ENCODE data around the gene BDNF.

DNA sequence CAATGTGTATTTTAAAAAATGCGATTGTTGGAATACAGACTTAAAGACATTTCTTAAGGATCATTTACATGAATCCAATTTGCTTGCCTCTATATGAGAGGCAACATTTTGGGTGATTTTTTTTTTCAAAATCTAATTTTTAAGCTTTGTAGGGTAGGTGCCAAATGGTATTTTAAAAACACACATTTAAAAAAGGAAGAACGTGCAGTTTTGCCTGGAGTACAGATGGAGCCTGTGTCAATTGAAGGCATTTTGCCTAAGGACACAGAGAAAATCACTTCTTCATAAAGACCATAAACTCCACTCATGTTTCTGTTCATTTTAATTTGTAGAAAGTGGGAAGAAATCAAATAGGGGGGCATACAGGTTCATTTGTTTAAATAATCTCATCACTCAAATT lies 91.3 kb downstream of the BDNF start:
- TF ChIP-seq, protein P1, sequence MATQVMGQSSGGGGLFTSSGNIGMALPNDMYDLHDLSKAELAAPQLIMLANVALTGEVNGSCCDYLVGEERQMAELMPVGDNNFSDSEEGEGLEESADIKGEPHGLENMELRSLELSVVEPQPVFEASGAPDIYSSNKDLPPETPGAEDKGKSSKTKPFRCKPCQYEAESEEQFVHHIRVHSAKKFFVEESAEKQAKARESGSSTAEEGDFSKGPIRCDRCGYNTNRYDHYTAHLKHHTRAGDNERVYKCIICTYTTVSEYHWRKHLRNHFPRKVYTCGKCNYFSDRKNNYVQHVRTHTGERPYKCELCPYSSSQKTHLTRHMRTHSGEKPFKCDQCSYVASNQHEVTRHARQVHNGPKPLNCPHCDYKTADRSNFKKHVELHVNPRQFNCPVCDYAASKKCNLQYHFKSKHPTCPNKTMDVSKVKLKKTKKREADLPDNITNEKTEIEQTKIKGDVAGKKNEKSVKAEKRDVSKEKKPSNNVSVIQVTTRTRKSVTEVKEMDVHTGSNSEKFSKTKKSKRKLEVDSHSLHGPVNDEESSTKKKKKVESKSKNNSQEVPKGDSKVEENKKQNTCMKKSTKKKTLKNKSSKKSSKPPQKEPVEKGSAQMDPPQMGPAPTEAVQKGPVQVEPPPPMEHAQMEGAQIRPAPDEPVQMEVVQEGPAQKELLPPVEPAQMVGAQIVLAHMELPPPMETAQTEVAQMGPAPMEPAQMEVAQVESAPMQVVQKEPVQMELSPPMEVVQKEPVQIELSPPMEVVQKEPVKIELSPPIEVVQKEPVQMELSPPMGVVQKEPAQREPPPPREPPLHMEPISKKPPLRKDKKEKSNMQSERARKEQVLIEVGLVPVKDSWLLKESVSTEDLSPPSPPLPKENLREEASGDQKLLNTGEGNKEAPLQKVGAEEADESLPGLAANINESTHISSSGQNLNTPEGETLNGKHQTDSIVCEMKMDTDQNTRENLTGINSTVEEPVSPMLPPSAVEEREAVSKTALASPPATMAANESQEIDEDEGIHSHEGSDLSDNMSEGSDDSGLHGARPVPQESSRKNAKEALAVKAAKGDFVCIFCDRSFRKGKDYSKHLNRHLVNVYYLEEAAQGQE (IDR thresholded peaks at IDR 0.05; ENCODE audit: insufficient read depth in 1 of 2, low read depth in 2 of 2, low read length in 1 of 2): no peak
- TF ChIP-seq POLR2AphosphoS5 (IDR thresholded peaks at IDR 0.05; ENCODE audit: low read depth, low read length) (no peak), TCF7L2 (IDR thresholded peaks at IDR 0.05; ENCODE audit: low read depth, low read length) (no peak)
- TF ChIP-seq, protein P2, sequence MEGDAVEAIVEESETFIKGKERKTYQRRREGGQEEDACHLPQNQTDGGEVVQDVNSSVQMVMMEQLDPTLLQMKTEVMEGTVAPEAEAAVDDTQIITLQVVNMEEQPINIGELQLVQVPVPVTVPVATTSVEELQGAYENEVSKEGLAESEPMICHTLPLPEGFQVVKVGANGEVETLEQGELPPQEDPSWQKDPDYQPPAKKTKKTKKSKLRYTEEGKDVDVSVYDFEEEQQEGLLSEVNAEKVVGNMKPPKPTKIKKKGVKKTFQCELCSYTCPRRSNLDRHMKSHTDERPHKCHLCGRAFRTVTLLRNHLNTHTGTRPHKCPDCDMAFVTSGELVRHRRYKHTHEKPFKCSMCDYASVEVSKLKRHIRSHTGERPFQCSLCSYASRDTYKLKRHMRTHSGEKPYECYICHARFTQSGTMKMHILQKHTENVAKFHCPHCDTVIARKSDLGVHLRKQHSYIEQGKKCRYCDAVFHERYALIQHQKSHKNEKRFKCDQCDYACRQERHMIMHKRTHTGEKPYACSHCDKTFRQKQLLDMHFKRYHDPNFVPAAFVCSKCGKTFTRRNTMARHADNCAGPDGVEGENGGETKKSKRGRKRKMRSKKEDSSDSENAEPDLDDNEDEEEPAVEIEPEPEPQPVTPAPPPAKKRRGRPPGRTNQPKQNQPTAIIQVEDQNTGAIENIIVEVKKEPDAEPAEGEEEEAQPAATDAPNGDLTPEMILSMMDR (IDR thresholded peaks at IDR 0.05): no peak

Measured in Panc1 (cell line).